Stimulated activated CD8-positive, alpha-beta memory T cell treated with anti-CD3 and anti-CD28 coated beads, Interleukin-2, amount 100 ng/mL, for 48 hours (primary cell): ENCODE measurements around the gene FTCD.
"Not testable (repeated sequence)": the region's sequence is repeated elsewhere in the genome, so short reads cannot be mapped to it uniquely, and the experiment has no call there.

Experiments
- DNase-seq, 2 donors: peaks; one replicate each; pipeline ENCODE4 v3.0.0-alpha.2; 2020; ENCODE audit warnings: low read depth in 2 of 2

Gene FTCD

GRCh38 chr21:46140352-46141003 is 14.9 kb downstream of the FTCD start:
- DNase-seq, result not testable (repeated sequence)

- no peak for DNase-seq
Measured at GRCh38 chr21:46139686-46140085, 15.7 kb downstream of the FTCD start.

- no peak for DNase-seq
Measured at GRCh38 chr21:46138383-46138970, 16.9 kb downstream of the FTCD start.

- DNase-seq, result no peak
Measured at GRCh38 chr21:46137908-46138307, 17.5 kb downstream of the FTCD start.

- no peak for DNase-seq
Measured at GRCh38 chr21:46136739-46137349, 18.5 kb downstream of the FTCD start.

- DNase-seq, result no peak
Measured at GRCh38 chr21:46135782-46136395, 19.5 kb downstream of the FTCD start.

- DNase-seq, result no peak
Measured at GRCh38 chr21:46131838-46132651, 23.3 kb downstream of the FTCD start.

GRCh38 chr21:46131588-46131837 is 23.9 kb downstream of the FTCD start:
- DNase-seq, result no peak

- no peak for DNase-seq
Measured at GRCh38 chr21:46130831-46131587, 24.4 kb downstream of the FTCD start.

GRCh38 chr21:46129846-46130651 is 25.3 kb downstream of the FTCD start:
- no peak for DNase-seq

GRCh38 chr21:46128933-46129571 is 26.3 kb downstream of the FTCD start:
- no peak for DNase-seq

GRCh38 chr21:46128106-46128932 is 27.1 kb downstream of the FTCD start:
- DNase-seq, result no peak

GRCh38 chr21:46127239-46128105 is 27.9 kb downstream of the FTCD start:
- DNase-seq, result no peak

- DNase-seq, result no peak
Measured at GRCh38 chr21:46126309-46127238, 28.8 kb downstream of the FTCD start.

- no peak for DNase-seq
Measured at GRCh38 chr21:46125846-46126301, 29.5 kb downstream of the FTCD start.

- no peak for DNase-seq
Measured at GRCh38 chr21:46124926-46125845, 30.2 kb downstream of the FTCD start.
